Memory B cell (primary cell): Measurements from ENCODE around the gene MGRN1.
"Not testable (repeated sequence)": the region's sequence is repeated elsewhere in the genome, so short reads cannot be mapped to it uniquely, and the experiment has no call there.

Source experiments
- ATAC-seq: fragments of 150-1000 bp; cut with Tn5 transposase; 2 replicates; pipeline ENCODE4 v1.10.0; 2021; ENCODE audit warnings: low read depth, mild to moderate bottlenecking, moderate library complexity
- DNase-seq, 2 donors: peaks; one replicate each; pipeline ENCODE4 v3.0.0; 2022; ENCODE audit warnings: low spot score in 2 of 2
- H3K27ac Mint-ChIP-seq: one replicate; pipeline ENCODE4 v1.8.0; 2022; ENCODE audit warnings: mild to moderate bottlenecking, moderate library complexity, mixed read lengths
- H3K27me3 Mint-ChIP-seq: one replicate; pipeline ENCODE4 v1.8.0; 2022; ENCODE audit warnings: mixed read lengths
- H3K36me3 Mint-ChIP-seq: one replicate; pipeline ENCODE4 v1.8.0; 2022; ENCODE audit warnings: mild to moderate bottlenecking, mixed read lengths
- H3K4me1 Mint-ChIP-seq: one replicate; pipeline ENCODE4 v1.8.0; 2022; ENCODE audit warnings: mixed read lengths
- H3K4me3 Mint-ChIP-seq: one replicate; pipeline ENCODE4 v1.8.0; 2022; ENCODE audit warnings: mild to moderate bottlenecking, moderate library complexity, mixed read lengths
- H3K9me3 Mint-ChIP-seq: one replicate; pipeline ENCODE4 v1.8.0; 2022; ENCODE audit warnings: mixed read lengths

Gene MGRN1

DNA sequence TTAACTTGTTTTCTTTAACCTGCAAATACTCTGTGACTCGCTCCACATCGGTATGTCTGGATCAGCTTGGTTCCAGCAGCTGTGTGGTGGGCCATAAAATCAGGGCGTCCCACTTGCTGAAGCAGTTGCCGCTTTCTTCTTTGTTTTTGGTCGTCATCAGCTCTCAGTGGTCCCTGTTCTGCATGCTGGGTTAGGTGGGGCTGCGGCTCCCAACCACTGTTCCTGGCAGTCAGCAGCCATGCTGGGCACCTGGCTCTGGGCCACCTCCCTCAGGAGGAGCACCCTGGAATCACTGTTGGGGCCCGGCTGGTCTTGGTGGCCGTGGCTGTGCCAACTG, 23.0 kb downstream of the MGRN1 start:
- H3K36me3 Mint-ChIP-seq = peaks cover 7% of the 10 kb centered on the region
- no peaks in the 10 kb centered on the region for H3K9me3 Mint-ChIP-seq
- no peak for ATAC-seq
- peaks cover 21% of the 10 kb centered on the region for H3K4me1 Mint-ChIP-seq
- H3K4me3 Mint-ChIP-seq = no peak overlapping the region
- DNase-seq = no peak
- H3K27me3 Mint-ChIP-seq = no peaks in the 10 kb centered on the region
- no peak overlapping the region for H3K27ac Mint-ChIP-seq

- Mint-ChIP-seq H3K36me3 (peaks cover 11% of the 10 kb centered on the region), H3K4me3 (no peak overlapping the region), H3K27ac (peak overlapping the region; percentile 58), H3K9me3 (no peaks in the 10 kb centered on the region), H3K4me1 (peaks cover 21% of the 10 kb centered on the region), H3K27me3 (no peaks in the 10 kb centered on the region)
- DNase-seq (no peak), ATAC-seq (no peak)
Observed at GRCh38 chr16:4648917-4649316, 24.3 kb downstream of the MGRN1 start.

DNA sequence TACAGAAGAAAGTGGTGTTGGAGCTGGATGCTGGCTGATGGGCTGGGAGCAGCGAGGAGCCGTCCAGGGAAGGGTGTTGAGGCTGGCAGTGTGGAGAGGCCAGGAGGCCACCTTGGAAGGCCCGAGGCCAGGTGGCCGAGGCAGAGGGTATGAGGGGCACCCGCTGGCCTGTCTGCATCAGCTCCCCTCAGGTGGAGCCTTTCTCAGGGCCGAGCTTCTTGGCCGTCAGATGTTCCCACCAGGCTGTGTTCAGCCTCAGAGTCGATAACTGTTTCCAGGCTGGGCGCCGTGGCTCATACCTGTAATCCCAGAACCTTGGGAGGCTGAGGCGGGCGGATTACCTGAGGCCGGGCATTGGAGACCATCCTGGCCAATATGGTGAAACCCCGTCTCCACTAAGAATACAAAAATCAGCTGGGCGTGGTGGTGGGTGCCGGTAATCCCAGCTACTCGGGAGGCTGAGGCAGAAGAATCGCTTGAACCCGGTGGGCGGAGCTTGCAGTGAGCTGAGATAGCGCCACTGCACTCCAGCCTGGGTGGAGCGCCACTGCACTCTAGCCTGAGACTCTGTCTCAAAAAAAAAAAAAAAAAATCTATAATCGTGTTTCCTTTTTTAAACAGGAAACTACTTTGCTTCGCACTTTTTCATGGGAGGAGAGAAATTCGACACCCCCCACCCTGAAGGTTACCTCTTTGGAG, 25.3 kb downstream of the MGRN1 start:
- H3K27ac Mint-ChIP-seq = no peak overlapping the region
- no peak for DNase-seq
- H3K4me3 Mint-ChIP-seq = no peak overlapping the region
- H3K9me3 Mint-ChIP-seq = no peaks in the 10 kb centered on the region
- H3K27me3 Mint-ChIP-seq = no peaks in the 10 kb centered on the region
- peaks cover 11% of the 10 kb centered on the region for H3K36me3 Mint-ChIP-seq
- no peak for ATAC-seq
- peaks cover 21% of the 10 kb centered on the region for H3K4me1 Mint-ChIP-seq

- H3K9me3 Mint-ChIP-seq, H3K4me3 Mint-ChIP-seq, H3K27me3 Mint-ChIP-seq, H3K36me3 Mint-ChIP-seq, H3K27ac Mint-ChIP-seq: not testable (repeated sequence)
- peak; percentile 65 to 73 for DNase-seq
- H3K4me1 Mint-ChIP-seq = peaks cover 17% of the 10 kb centered on the region
- peak; percentile 73 for ATAC-seq
Observed at GRCh38 chr16:4650443-4651074, 25.9 kb downstream of the MGRN1 start.

DNA sequence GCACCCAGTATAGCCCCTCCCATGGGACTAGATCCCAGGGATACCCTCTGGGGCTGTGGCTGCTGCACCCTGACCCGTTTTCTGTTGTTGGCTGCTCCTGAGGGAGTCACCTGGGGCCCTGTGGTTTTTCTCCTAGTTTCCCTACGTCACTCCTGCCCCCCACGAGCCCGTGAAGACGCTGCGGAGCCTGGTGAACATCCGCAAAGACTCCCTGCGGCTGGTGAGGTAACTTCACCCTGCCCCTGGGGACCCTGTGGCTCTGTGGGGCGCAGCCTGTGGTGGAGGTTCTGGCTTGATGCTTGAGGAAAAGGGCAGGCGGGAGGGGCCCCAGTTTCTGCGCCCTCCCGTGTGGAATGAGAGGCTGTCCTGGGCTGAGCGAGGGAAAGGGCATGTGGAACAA, 27.2 kb downstream of the MGRN1 start:
- Mint-ChIP-seq H3K27ac (no peak overlapping the region), H3K36me3 (peaks cover 12% of the 10 kb centered on the region), H3K4me3 (no peak overlapping the region), H3K4me1 (peaks cover 17% of the 10 kb centered on the region), H3K27me3 (no peaks in the 10 kb centered on the region), H3K9me3 (no peaks in the 10 kb centered on the region)
- peak; percentile 80 for ATAC-seq
- peak; percentile 26 to 35 for DNase-seq

GRCh38 chr16:4652561-4652960, 27.9 kb downstream of the MGRN1 start:
- Mint-ChIP-seq H3K9me3 (no peaks in the 10 kb centered on the region), H3K36me3 (peaks cover 12% of the 10 kb centered on the region), H3K27ac (no peak overlapping the region), H3K4me1 (peaks cover 17% of the 10 kb centered on the region), H3K4me3 (no peak overlapping the region), H3K27me3 (no peaks in the 10 kb centered on the region)
- DNase-seq = no peak
- ATAC-seq = no peak

- Mint-ChIP-seq H3K27ac (no peak overlapping the region), H3K9me3 (no peaks in the 10 kb centered on the region), H3K4me3 (no peak overlapping the region), H3K27me3 (no peaks in the 10 kb centered on the region), H3K36me3 (peaks cover 13% of the 10 kb centered on the region), H3K4me1 (peaks cover 13% of the 10 kb centered on the region)
- no peak for DNase-seq
- ATAC-seq = no peak
Observed at GRCh38 chr16:4654011-4654963, 29.7 kb downstream of the MGRN1 start.

DNA sequence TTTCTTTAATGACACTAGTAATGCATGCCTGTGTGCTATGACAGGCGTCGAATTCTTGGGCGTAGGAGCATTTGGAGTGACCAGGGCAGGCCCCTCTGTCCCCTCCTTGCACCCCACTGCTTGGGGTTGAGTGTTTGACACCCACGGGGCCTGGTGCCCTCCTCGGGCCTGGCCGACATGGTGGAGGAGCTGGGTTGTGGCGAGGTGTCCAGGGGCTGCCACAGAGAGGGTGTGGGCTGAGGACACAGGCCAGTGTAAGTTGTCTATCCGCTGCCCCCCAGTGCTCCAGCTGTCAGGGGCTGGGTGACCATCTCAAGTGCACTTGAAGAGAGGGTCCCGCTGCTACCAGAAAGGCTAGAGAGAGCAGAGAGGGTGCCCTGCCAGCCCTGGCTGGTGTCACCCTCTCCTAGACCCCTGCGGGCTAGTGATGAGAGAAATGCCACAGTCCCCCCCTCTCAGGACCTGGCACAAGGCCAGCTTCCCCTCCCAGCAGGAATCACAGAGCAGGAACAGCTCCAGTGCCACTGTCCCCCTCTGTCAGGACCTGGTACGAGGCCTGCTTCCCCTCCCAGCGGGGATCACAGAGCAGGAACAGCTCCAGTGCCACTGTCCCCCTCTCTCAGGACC, 30.5 kb downstream of the MGRN1 start:
- Mint-ChIP-seq H3K27me3 (no peaks in the 10 kb centered on the region), H3K9me3 (no peaks in the 10 kb centered on the region), H3K4me3 (no peak overlapping the region), H3K36me3 (peaks cover 13% of the 10 kb centered on the region), H3K4me1 (peaks cover 9% of the 10 kb centered on the region), H3K27ac (no peak overlapping the region)
- no peak for DNase-seq
- no peak for ATAC-seq

DNA sequence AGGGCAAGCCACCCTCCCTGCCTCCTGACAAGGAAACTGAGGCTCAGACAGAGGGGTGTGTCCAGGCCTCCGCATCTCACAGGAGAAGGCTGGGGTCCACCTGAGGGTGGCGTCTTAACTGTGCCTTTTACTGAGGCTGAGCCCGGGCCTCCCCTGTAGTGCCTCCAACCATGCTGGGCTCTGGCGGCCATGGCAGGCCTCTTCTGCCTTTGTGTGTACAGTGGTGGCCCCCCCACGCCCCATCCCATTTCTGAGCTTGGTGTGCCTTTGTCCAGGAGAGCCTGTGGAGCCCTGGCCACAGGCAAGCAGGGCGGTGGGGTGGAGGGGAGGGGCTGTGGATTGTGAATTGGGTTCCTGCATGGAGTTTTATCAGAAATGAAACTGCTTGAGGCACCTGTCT, 31.2 kb downstream of the MGRN1 start:
- peaks cover 9% of the 10 kb centered on the region for H3K4me1 Mint-ChIP-seq
- no peaks in the 10 kb centered on the region for H3K9me3 Mint-ChIP-seq
- no peak overlapping the region for H3K27ac Mint-ChIP-seq
- DNase-seq = no peak
- no peak for ATAC-seq
- peaks cover 11% of the 10 kb centered on the region for H3K36me3 Mint-ChIP-seq
- no peak overlapping the region for H3K4me3 Mint-ChIP-seq
- H3K27me3 Mint-ChIP-seq = no peaks in the 10 kb centered on the region

GRCh38 chr16:4656221-4656620, 31.6 kb downstream of the MGRN1 start:
- Mint-ChIP-seq H3K4me3 (no peak overlapping the region), H3K27me3 (no peaks in the 10 kb centered on the region), H3K9me3 (no peaks in the 10 kb centered on the region), H3K27ac (no peak overlapping the region), H3K36me3 (peaks cover 11% of the 10 kb centered on the region), H3K4me1 (peaks cover 7% of the 10 kb centered on the region)
- ATAC-seq = no peak
- DNase-seq = no peak

DNA sequence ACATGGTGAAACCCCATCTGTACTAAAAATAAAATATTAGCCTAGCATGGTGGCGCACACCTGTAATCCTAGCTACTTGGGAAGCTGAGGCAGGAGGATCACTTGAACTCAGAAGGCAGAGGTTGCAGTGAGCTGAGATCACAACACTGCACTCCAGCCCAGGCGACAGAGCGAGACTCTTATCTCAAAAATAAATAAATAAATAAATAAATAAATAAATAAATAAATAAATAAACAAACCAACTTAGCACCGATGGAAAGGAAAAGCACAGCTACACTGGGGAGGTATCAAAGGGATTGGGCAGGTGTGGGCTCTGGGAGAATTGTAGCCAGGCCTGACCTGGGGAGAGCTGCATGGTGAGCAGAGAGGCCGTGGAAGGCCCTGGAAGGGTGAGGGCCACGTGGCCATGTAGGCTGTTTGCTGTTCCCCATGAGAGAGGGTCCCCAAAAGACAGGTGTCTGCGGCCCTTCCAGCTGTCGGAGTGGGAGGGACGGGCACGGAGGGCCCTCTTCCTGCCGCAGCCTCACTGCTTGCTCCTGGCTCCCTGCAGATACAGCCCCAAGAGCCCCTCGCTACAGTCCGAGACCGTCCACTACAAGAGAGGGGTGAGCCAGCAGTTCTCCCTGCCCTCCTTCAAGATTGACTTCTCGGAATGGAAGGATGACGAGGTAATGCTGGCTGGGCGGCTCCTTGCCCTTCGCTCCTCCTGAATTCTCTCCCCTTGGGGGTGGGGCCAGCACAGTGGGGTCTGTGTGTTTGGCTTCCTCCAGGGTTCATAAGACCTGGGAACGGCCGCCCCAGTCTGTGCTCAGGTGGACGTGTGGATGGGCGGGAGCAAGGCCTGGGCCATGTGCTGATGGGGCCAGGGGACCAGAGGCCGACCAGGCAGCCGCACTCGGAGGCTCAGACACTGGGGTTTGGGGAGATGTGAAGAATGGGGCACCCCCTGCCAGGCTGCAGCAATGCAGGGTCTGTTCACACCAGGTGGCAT, 32.4 kb downstream of the MGRN1 start:
- no peaks in the 10 kb centered on the region for H3K9me3 Mint-ChIP-seq
- peaks cover 10% of the 10 kb centered on the region for H3K36me3 Mint-ChIP-seq
- H3K27me3 Mint-ChIP-seq = no peaks in the 10 kb centered on the region
- ATAC-seq = no peak
- DNase-seq = no peak
- H3K4me1 Mint-ChIP-seq = peaks cover under 1% of the 10 kb centered on the region
- H3K4me3 Mint-ChIP-seq = no peak overlapping the region
- H3K27ac Mint-ChIP-seq = no peak overlapping the region

- Mint-ChIP-seq H3K36me3 (peaks cover 7% of the 10 kb centered on the region), H3K4me3 (no peak overlapping the region), H3K4me1 (peaks cover 10% of the 10 kb centered on the region), H3K27me3 (no peaks in the 10 kb centered on the region), H3K27ac (no peak overlapping the region), H3K9me3 (no peaks in the 10 kb centered on the region)
- ATAC-seq (no peak), DNase-seq (no peak)
Observed at GRCh38 chr16:4659363-4660353, 35.0 kb downstream of the MGRN1 start.
